ENCODE results near the gene PDAP1. TPM values are rescaled to one million over a fixed set of nuclear protein-coding genes. Genes with fewer than 3 reads are reported as not detected.
A peak's percentile ranks its signal among the peaks of the same experiment; 100 is the strongest.

The PDAP1 gene
- total and polyA plus RNA-seq, 2 experiments from 2014 or later, result 93.1 to 134 TPM

DNA sequence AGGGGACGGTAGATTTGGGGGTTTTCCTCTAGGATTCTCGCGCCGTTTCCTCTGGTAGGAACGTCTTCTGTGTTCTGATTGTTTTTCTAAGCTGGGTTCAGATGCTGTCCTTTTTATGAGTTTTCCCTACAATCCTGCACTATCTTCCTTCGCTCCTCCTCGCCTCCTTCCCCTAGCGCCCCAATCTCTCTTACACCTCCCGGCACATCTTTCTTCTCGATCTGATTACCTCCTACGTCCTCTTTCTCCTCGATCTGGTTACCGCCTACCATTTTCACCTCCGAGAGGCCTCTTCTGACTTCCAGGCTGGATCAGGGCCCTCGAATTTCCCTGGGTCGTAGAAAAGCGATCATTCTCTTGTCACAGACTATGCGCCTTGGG is 785 bp upstream of the PDAP1 start (continued):
- TF ChIP-seq, protein P1, sequence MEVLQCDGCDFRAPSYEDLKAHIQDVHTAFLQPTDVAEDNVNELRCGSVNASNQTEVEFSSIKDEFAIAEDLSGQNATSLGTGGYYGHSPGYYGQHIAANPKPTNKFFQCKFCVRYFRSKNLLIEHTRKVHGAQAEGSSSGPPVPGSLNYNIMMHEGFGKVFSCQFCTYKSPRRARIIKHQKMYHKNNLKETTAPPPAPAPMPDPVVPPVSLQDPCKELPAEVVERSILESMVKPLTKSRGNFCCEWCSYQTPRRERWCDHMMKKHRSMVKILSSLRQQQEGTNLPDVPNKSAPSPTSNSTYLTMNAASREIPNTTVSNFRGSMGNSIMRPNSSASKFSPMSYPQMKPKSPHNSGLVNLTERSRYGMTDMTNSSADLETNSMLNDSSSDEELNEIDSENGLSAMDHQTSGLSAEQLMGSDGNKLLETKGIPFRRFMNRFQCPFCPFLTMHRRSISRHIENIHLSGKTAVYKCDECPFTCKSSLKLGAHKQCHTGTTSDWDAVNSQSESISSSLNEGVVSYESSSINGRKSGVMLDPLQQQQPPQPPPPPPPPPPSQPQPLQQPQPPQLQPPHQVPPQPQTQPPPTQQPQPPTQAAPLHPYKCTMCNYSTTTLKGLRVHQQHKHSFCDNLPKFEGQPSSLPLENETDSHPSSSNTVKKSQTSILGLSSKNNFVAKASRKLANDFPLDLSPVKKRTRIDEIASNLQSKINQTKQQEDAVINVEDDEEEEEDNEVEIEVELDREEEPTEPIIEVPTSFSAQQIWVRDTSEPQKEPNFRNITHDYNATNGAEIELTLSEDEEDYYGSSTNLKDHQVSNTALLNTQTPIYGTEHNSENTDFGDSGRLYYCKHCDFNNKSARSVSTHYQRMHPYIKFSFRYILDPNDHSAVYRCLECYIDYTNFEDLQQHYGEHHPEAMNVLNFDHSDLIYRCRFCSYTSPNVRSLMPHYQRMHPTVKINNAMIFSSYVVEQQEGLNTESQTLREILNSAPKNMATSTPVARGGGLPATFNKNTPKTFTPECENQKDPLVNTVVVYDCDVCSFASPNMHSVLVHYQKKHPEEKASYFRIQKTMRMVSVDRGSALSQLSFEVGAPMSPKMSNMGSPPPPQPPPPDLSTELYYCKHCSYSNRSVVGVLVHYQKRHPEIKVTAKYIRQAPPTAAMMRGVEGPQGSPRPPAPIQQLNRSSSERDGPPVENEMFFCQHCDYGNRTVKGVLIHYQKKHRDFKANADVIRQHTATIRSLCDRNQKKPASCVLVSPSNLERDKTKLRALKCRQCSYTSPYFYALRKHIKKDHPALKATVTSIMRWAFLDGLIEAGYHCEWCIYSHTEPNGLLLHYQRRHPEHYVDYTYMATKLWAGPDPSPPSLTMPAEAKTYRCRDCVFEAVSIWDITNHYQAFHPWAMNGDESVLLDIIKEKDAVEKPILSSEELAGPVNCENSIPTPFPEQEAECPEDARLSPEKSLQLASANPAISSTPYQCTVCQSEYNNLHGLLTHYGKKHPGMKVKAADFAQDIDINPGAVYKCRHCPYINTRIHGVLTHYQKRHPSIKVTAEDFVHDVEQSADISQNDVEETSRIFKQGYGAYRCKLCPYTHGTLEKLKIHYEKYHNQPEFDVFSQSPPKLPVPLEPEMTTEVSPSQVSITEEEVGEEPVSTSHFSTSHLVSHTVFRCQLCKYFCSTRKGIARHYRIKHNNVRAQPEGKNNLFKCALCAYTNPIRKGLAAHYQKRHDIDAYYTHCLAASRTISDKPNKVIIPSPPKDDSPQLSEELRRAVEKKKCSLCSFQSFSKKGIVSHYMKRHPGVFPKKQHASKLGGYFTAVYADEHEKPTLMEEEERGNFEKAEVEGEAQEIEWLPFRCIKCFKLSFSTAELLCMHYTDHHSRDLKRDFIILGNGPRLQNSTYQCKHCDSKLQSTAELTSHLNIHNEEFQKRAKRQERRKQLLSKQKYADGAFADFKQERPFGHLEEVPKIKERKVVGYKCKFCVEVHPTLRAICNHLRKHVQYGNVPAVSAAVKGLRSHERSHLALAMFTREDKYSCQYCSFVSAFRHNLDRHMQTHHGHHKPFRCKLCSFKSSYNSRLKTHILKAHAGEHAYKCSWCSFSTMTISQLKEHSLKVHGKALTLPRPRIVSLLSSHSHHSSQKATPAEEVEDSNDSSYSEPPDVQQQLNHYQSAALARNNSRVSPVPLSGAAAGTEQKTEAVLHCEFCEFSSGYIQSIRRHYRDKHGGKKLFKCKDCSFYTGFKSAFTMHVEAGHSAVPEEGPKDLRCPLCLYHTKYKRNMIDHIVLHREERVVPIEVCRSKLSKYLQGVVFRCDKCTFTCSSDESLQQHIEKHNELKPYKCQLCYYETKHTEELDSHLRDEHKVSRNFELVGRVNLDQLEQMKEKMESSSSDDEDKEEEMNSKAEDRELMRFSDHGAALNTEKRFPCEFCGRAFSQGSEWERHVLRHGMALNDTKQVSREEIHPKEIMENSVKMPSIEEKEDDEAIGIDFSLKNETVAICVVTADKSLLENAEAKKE (CRISPR knock-in tag; IDR thresholded peaks at IDR 0.05), result no peak
- no peak for TF ChIP-seq POLR2AphosphoS5 (IDR thresholded peaks at IDR 0.05; ENCODE audit: low read depth)
- TF ChIP-seq ZNF331 (CRISPR knock-in tag; IDR thresholded peaks at IDR 0.05; ENCODE audit: low read depth), result no peak

DNA sequence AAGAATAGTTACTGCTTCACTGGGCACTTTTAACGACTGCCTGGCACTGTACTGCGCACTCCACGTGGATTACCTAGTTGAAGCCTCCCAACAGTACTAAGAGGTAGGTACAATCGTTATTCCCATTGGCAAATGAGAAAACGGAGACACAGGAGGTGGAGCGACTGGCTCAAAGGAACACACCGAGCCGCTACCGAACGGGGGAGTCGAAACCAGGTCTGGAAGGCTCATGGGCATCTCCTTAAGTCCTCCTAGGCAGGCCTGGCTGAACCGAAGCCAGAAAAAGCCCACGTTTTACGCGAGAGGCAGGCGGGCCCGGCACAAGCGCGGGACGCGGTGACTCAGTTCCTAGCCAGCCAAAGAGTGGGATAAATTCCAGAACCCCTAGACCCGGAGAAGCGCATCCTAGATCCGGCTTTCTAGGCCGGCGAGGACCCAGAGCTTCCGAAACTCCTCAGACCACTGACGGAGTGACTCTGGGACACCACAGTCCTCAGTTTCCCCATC is 472 bp downstream of the PDAP1 start:
- H3K27ac Mint-ChIP-seq, result peak overlapping the region; percentile 100
- TF ChIP-seq ZNF331 (CRISPR knock-in tag; IDR thresholded peaks at IDR 0.05; ENCODE audit: low read depth) (no peak), POLR2AphosphoS5 (IDR thresholded peaks at IDR 0.05; ENCODE audit: low read depth) (no peak), ETS1 (IDR thresholded peaks at IDR 0.05) (no peak), JUNB (IDR thresholded peaks at IDR 0.05; ENCODE audit: unreplicated experiment) (no peak), NANOG (IDR thresholded peaks at IDR 0.05; ENCODE audit: borderline replicate concordance) (no peak), CREB1 (CRISPR knock-in tag; IDR thresholded peaks at IDR 0.05; ENCODE audit: low read depth) (no peak), EZH2 (IDR thresholded peaks at IDR 0.05; ENCODE audit: low read depth, unreplicated experiment) (no peak), ZNF114 (CRISPR knock-in tag; IDR thresholded peaks at IDR 0.05) (no peak)
- TF ChIP-seq, protein P1 (CRISPR knock-in tag; IDR thresholded peaks at IDR 0.05), result no peak

More for the DNA sequence above, 472 bp downstream of the PDAP1 start:
- Histone ChIP-seq H3K27ac (ENCODE audit: low read depth) (peak overlapping the region; percentile 88), H3F3A (replicated peaks; ENCODE audit: low read depth) (peaks cover 33% of the 10 kb centered on the region), H3K36me3 (ENCODE audit: insufficient read depth) (peaks cover 31% of the 10 kb centered on the region), H3K79me2 (replicated peaks; ENCODE audit: insufficient read depth) (peaks cover 76% of the 10 kb centered on the region), H3K9me2 (ENCODE audit: insufficient read depth) (no peaks in the 10 kb centered on the region), H4K20me1 (replicated peaks; ENCODE audit: insufficient read depth) (peaks cover 52% of the 10 kb centered on the region), H3K4me2 (peak overlapping the region; percentile 90), H3K4me1 (ENCODE audit: insufficient read depth) (peaks cover 21% of the 10 kb centered on the region), H3K27me3 (ENCODE audit: insufficient read depth) (no peaks in the 10 kb centered on the region), H3K4me3 (peak overlapping the region; percentile 88), H2AFZ (no peak overlapping the region)
- Mint-ChIP-seq H3K36me3 (ENCODE audit: low read depth) (peaks cover 61% of the 10 kb centered on the region), H3K4me3 (peak overlapping the region; percentile 95), H3K9me3 (no peaks in the 10 kb centered on the region), H3K4me1 (peaks cover 21% of the 10 kb centered on the region), H3K27me3 (ENCODE audit: insufficient read depth, low read depth, poor library complexity) (peaks cover 6% of the 10 kb centered on the region)
- DNase-seq (ENCODE audit: low spot score) (peak; percentile 41), ATAC-seq (peak; percentile 21)
